Measurements from ENCODE around the gene RASA2.
A peak's percentile ranks its signal among the peaks of the same experiment; 100 is the strongest.
"Not testable (repeated sequence)": the region's sequence is repeated elsewhere in the genome, so short reads cannot be mapped to it uniquely, and the experiment has no call there.

The RASA2 gene

GRCh38 chr3:141471160-141471559, 15.7 kb upstream of the RASA2 start:
- Mint-ChIP-seq H3K27me3 (ENCODE audit: low read depth) (peaks cover 11% of the 10 kb centered on the region), H3K9me3 (no peaks in the 10 kb centered on the region), H3K36me3 (ENCODE audit: low read depth) (no peaks in the 10 kb centered on the region), H3K4me1 (ENCODE audit: low read depth) (peaks cover 14% of the 10 kb centered on the region), H3K27ac (no peak overlapping the region), H3K4me3 (no peak overlapping the region)

GRCh38 chr3:141476033-141476432, 10.8 kb upstream of the RASA2 start:
- Mint-ChIP-seq H3K36me3 (ENCODE audit: low read depth) (no peaks in the 10 kb centered on the region), H3K27ac (no peak overlapping the region), H3K4me1 (ENCODE audit: low read depth) (peaks cover 20% of the 10 kb centered on the region)

GRCh38 chr3:141477224-141477623, 9.6 kb upstream of the RASA2 start:
- no peaks in the 10 kb centered on the region for H3K36me3 Mint-ChIP-seq (ENCODE audit: low read depth)
- no peaks in the 10 kb centered on the region for H3K9me3 Mint-ChIP-seq
- peaks cover 29% of the 10 kb centered on the region for H3K4me1 Mint-ChIP-seq (ENCODE audit: low read depth)
- no peak overlapping the region for H3K4me3 Mint-ChIP-seq
- H3K27ac Mint-ChIP-seq = no peak overlapping the region
- peaks cover 10% of the 10 kb centered on the region for H3K27me3 Mint-ChIP-seq (ENCODE audit: low read depth)

More at GRCh38 chr3:141476033-141476432, 10.8 kb upstream of the RASA2 start:
- Mint-ChIP-seq H3K4me3 (no peak overlapping the region), H3K9me3 (no peaks in the 10 kb centered on the region), H3K27me3 (ENCODE audit: low read depth) (peaks cover 10% of the 10 kb centered on the region)

DNA sequence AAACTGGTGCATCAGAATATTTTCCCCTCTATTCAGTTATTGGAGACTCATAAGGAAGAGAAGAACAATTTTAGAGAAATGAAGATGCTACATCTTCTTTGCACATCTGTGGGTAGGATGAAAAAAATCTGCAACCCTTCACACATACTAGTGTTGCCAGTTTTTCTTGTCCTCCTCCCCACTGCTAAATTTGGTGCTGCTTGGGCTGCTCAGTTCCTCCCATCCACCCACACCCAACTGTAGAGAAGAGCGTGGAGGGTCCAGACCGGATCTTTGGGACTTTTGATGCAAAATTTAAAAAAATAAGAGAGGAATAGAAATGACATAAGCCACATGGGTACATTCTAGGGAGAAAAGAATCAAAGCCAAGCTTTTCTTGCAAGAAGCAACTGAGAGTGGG, 8.7 kb upstream of the RASA2 start:
- Mint-ChIP-seq H3K27ac (no peak overlapping the region), H3K36me3 (ENCODE audit: low read depth) (no peaks in the 10 kb centered on the region), H3K27me3 (ENCODE audit: low read depth) (peaks cover 10% of the 10 kb centered on the region), H3K4me1 (ENCODE audit: low read depth) (peaks cover 30% of the 10 kb centered on the region), H3K9me3 (no peaks in the 10 kb centered on the region), H3K4me3 (no peak overlapping the region)

- H3K27me3 Mint-ChIP-seq (ENCODE audit: low read depth) = peaks cover 10% of the 10 kb centered on the region
- not testable (repeated sequence) for H3K9me3 Mint-ChIP-seq; H3K36me3 Mint-ChIP-seq (ENCODE audit: low read depth); H3K27ac Mint-ChIP-seq; H3K4me3 Mint-ChIP-seq
- H3K4me1 Mint-ChIP-seq (ENCODE audit: low read depth) = peaks cover 30% of the 10 kb centered on the region
Observed at GRCh38 chr3:141478840-141479239, 8.0 kb upstream of the RASA2 start.

DNA sequence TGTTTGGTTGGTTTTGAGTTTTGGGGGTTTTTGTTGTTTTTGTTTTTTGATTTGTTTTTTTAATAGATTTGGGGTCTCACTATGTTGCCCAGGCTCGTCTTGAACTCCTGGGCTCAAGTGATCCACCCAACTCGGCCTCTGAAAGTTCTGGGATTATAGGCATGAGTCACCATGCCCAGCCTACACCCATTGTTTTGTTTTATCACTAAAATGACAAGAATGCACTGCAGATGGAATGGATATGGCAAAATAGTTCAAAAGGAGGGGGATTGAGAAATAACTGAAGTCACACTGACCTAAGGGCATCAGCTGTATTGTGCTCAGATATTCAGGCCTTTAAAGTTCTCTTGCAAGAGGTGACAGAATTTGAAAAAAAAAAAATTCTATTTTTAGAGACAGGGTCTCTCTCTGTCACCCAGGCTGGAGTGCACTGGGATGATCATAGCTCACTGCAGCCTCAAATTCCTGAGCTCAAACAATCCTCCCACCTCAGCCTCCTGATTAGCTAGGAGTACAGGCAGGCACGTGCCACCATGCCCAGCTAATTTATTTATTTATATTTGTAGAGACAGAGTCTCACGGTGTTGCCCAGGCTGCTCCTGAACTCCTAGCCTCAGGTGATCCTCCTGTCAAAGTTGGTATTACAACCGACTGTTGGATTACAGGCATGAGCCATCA, 4.4 kb upstream of the RASA2 start:
- Mint-ChIP-seq H3K27me3 (ENCODE audit: low read depth) (peaks cover 10% of the 10 kb centered on the region), H3K4me1 (ENCODE audit: low read depth) (peaks cover 28% of the 10 kb centered on the region), H3K9me3 (no peaks in the 10 kb centered on the region), H3K27ac (no peak overlapping the region), H3K4me3 (no peak overlapping the region), H3K36me3 (ENCODE audit: low read depth) (no peaks in the 10 kb centered on the region)

GRCh38 chr3:141484701-141485287, 2.0 kb upstream of the RASA2 start:
- H3K9me3 Mint-ChIP-seq = no peaks in the 10 kb centered on the region
- peaks cover 8% of the 10 kb centered on the region for H3K36me3 Mint-ChIP-seq (ENCODE audit: low read depth)
- H3K27me3 Mint-ChIP-seq (ENCODE audit: low read depth) = no peaks in the 10 kb centered on the region
- H3K4me3 Mint-ChIP-seq = peak overlapping the region; percentile 1
- peaks cover 44% of the 10 kb centered on the region for H3K4me1 Mint-ChIP-seq (ENCODE audit: low read depth)
- no peak overlapping the region for H3K27ac Mint-ChIP-seq

GRCh38 chr3:141485641-141486495, 959 bp upstream of the RASA2 start:
- Mint-ChIP-seq H3K4me1 (ENCODE audit: low read depth) (peaks cover 53% of the 10 kb centered on the region), H3K27me3 (ENCODE audit: low read depth) (no peaks in the 10 kb centered on the region), H3K9me3 (no peaks in the 10 kb centered on the region), H3K27ac (peak overlapping the region; percentile 87), H3K36me3 (ENCODE audit: low read depth) (peaks cover 12% of the 10 kb centered on the region), H3K4me3 (peak overlapping the region; percentile 83)

GRCh38 chr3:141486496-141486745, 406 bp upstream of the RASA2 start:
- peaks cover 53% of the 10 kb centered on the region for H3K4me1 Mint-ChIP-seq (ENCODE audit: low read depth)
- H3K36me3 Mint-ChIP-seq (ENCODE audit: low read depth) = peaks cover 16% of the 10 kb centered on the region
- H3K27ac Mint-ChIP-seq = peak overlapping the region; percentile 87
- no peaks in the 10 kb centered on the region for H3K27me3 Mint-ChIP-seq (ENCODE audit: low read depth)
- H3K4me3 Mint-ChIP-seq = peak overlapping the region; percentile 83
- H3K9me3 Mint-ChIP-seq = no peaks in the 10 kb centered on the region

GRCh38 chr3:141487521-141488252, 860 bp downstream of the RASA2 start:
- H3K4me1 Mint-ChIP-seq (ENCODE audit: low read depth) = peaks cover 55% of the 10 kb centered on the region
- H3K9me3 Mint-ChIP-seq = no peaks in the 10 kb centered on the region
- peak overlapping the region; percentile 96 for H3K27ac Mint-ChIP-seq
- H3K4me3 Mint-ChIP-seq = peak overlapping the region; percentile 92
- H3K27me3 Mint-ChIP-seq (ENCODE audit: low read depth) = no peaks in the 10 kb centered on the region
- peaks cover 16% of the 10 kb centered on the region for H3K36me3 Mint-ChIP-seq (ENCODE audit: low read depth)

- Mint-ChIP-seq H3K27ac (peak overlapping the region; percentile 72), H3K4me3 (peak overlapping the region; percentile 71), H3K36me3 (ENCODE audit: low read depth) (peaks cover 18% of the 10 kb centered on the region), H3K9me3 (no peaks in the 10 kb centered on the region), H3K4me1 (ENCODE audit: low read depth) (peaks cover 65% of the 10 kb centered on the region), H3K27me3 (ENCODE audit: low read depth) (no peaks in the 10 kb centered on the region)
Observed at GRCh38 chr3:141489203-141489602, 2.4 kb downstream of the RASA2 start.

DNA sequence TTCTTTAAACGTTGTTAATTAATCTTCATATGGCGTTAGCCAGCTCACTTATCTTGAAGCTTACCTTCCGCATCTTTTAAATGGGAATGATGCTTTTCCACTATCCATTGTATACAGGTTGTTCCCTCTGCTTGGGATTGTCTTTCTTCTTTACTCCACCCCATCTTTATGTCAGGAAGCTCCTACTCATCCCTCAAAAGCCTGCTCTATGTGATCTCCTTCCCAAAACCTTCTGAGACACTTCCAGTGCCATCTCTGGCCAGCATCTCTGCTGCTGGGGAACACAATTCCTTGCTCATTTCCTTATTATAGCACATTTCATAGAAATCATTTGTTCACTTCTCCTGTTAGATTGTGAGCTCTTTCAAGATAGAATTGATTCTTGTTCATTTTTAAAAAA, 4.3 kb downstream of the RASA2 start:
- peaks cover 69% of the 10 kb centered on the region for H3K4me1 Mint-ChIP-seq (ENCODE audit: low read depth)
- H3K9me3 Mint-ChIP-seq = peaks cover 9% of the 10 kb centered on the region
- no peaks in the 10 kb centered on the region for H3K27me3 Mint-ChIP-seq (ENCODE audit: low read depth)
- peaks cover 33% of the 10 kb centered on the region for H3K36me3 Mint-ChIP-seq (ENCODE audit: low read depth)
- H3K27ac Mint-ChIP-seq = no peak overlapping the region
- H3K4me3 Mint-ChIP-seq = peak overlapping the region; percentile 26

- no peak overlapping the region for H3K27ac Mint-ChIP-seq
- H3K4me3 Mint-ChIP-seq = no peak overlapping the region
Observed at GRCh38 chr3:141491929-141492328, 5.1 kb downstream of the RASA2 start.

GRCh38 chr3:141493184-141493583, 6.4 kb downstream of the RASA2 start:
- Mint-ChIP-seq H3K4me1 (ENCODE audit: low read depth) (peaks cover 72% of the 10 kb centered on the region), H3K36me3 (ENCODE audit: low read depth) (peaks cover 39% of the 10 kb centered on the region), H3K9me3 (peaks cover 14% of the 10 kb centered on the region), H3K27ac (no peak overlapping the region), H3K27me3 (ENCODE audit: low read depth) (no peaks in the 10 kb centered on the region), H3K4me3 (no peak overlapping the region)

More at GRCh38 chr3:141491929-141492328, 5.1 kb downstream of the RASA2 start:
- H3K27me3 Mint-ChIP-seq (ENCODE audit: low read depth) = no peaks in the 10 kb centered on the region
- H3K9me3 Mint-ChIP-seq = peaks cover 14% of the 10 kb centered on the region
- peaks cover 72% of the 10 kb centered on the region for H3K4me1 Mint-ChIP-seq (ENCODE audit: low read depth)
- H3K36me3 Mint-ChIP-seq (ENCODE audit: low read depth) = peaks cover 41% of the 10 kb centered on the region
